Measurements from ENCODE around the gene PDIA4.

- TF ChIP-seq, protein P1, sequence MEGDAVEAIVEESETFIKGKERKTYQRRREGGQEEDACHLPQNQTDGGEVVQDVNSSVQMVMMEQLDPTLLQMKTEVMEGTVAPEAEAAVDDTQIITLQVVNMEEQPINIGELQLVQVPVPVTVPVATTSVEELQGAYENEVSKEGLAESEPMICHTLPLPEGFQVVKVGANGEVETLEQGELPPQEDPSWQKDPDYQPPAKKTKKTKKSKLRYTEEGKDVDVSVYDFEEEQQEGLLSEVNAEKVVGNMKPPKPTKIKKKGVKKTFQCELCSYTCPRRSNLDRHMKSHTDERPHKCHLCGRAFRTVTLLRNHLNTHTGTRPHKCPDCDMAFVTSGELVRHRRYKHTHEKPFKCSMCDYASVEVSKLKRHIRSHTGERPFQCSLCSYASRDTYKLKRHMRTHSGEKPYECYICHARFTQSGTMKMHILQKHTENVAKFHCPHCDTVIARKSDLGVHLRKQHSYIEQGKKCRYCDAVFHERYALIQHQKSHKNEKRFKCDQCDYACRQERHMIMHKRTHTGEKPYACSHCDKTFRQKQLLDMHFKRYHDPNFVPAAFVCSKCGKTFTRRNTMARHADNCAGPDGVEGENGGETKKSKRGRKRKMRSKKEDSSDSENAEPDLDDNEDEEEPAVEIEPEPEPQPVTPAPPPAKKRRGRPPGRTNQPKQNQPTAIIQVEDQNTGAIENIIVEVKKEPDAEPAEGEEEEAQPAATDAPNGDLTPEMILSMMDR (IDR thresholded peaks at IDR 0.05), result no peak
- no peak for TF ChIP-seq POLR2A (IDR thresholded peaks at IDR 0.05)
Measured at GRCh38 chr7:149013876-149014275, 14.4 kb downstream of the PDIA4 start.

Data from esophagus squamous epithelium (tissue), 4 donors.